Activated CD4-positive, alpha-beta T cell treated with anti-CD3 and anti-CD28 coated beads, Interleukin-2, amount 10 ng/mL, durations not matched to agents 7 days and 5 days (primary cell): ENCODE results near the gene EREG. TPM values are rescaled to one million over a fixed set of nuclear protein-coding genes. Genes with fewer than 3 reads are reported as not detected.

Experiments
- CTCF ChIA-PET: fragments of 350-600 bp; sonication (Branson Sonifier 250); formaldehyde crosslinking; loops from one replicate; lab custom pipeline; 2021; ENCODE audit warnings: antibody characterized with exemption; lab: Charles Lee
- POLR2A ChIA-PET: fragments of 350-600 bp; sonication (Branson Sonifier 250); formaldehyde crosslinking; loops from one replicate; lab custom pipeline; 2021; ENCODE audit warnings: antibody characterized with exemption; lab: Charles Lee
- DNase-seq: peaks from one replicate; pipeline ENCODE4 v3.0.0-alpha.2; 2020
- H3K27ac Mint-ChIP-seq: one replicate; pipeline ENCODE4 v1.8.0; 2021; ENCODE audit warnings: mild to moderate bottlenecking, moderate library complexity, mixed read lengths
- H3K27me3 Mint-ChIP-seq: one replicate; pipeline ENCODE4 v1.8.0; 2021; ENCODE audit warnings: mixed read lengths
- H3K36me3 Mint-ChIP-seq: one replicate; pipeline ENCODE4 v1.8.0; 2021; ENCODE audit warnings: low read depth, mixed read lengths
- H3K4me1 Mint-ChIP-seq: one replicate; pipeline ENCODE4 v1.8.0; 2021; ENCODE audit warnings: mixed read lengths
- H3K4me3 Mint-ChIP-seq: one replicate; pipeline ENCODE4 v1.8.0; 2021; ENCODE audit warnings: mild to moderate bottlenecking, moderate library complexity, mixed read lengths
- H3K9me3 Mint-ChIP-seq: one replicate; pipeline ENCODE4 v1.8.0; 2021; ENCODE audit warnings: mixed read lengths
- total RNA-seq, 2 experiments: library from RNA; stranded (reverse); gene quantifications; one replicate each; pipeline ENCODE4 v1.2.3, GENCODE V29; 2021

The EREG gene
- total RNA-seq = not detected

- CTCF ChIA-PET = no interaction called here
- H3K36me3 Mint-ChIP-seq = no peaks in the 10 kb centered on the region
- POLR2A ChIA-PET = no interaction called here
- no peaks in the 10 kb centered on the region for H3K9me3 Mint-ChIP-seq
- peak within 1 kb of the TSS; percentile 41 for H3K4me3 Mint-ChIP-seq
- H3K27me3 Mint-ChIP-seq = peaks cover 35% of the 10 kb centered on the region
- peak; percentile 33 for DNase-seq
- no peak within 1 kb of the TSS for H3K27ac Mint-ChIP-seq
- peaks cover 16% of the 10 kb centered on the region for H3K4me1 Mint-ChIP-seq
Observed at GRCh38 chr4:74364652-74365491, at the start of gene EREG. TSS of gene EREG (plus strand) at chr4:74365145. CDS start at chr4:74365309, 164 bp downstream.

GRCh38 chr4:74315376-74315775 is 49.6 kb upstream of the EREG start:
- no peaks in the 10 kb centered on the region for H3K27me3 Mint-ChIP-seq
- no peak overlapping the region for H3K27ac Mint-ChIP-seq
- H3K9me3 Mint-ChIP-seq = no peaks in the 10 kb centered on the region
- H3K4me3 Mint-ChIP-seq = no peak overlapping the region
- ChIA-PET CTCF (interaction anchor here (0.7 kb wide), 1 partner anchor 138 kb away, joined by 3 read pairs; no protein-coding TSS in a partner anchor), POLR2A (no interaction called here)
- no peaks in the 10 kb centered on the region for H3K36me3 Mint-ChIP-seq
- peaks cover under 1% of the 10 kb centered on the region for H3K4me1 Mint-ChIP-seq
- no peak for DNase-seq

DNA sequence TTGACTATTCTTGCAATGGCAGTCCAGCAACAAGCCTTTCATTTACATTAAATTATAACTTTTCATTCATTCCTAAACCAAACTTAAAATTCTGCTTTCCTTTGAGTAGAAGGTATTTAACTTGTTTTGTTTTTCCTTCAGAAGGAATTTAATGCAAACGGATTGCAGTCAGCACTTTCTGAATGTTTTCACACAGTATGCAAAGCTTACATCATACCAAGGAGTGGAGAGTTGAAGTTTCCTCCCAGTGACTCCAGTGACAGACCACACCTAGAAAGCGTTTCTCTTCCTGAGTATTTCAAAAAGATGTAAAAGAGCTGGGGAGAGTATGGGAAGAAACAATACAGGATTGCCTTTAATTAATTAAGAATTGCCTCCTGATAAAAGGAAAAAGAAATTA is 48.5 kb upstream of the EREG start:
- H3K9me3 Mint-ChIP-seq = no peaks in the 10 kb centered on the region
- H3K4me3 Mint-ChIP-seq = no peak overlapping the region
- peaks cover 4% of the 10 kb centered on the region for H3K27me3 Mint-ChIP-seq
- no peak for DNase-seq
- ChIA-PET POLR2A (interaction anchor here (0.6 kb wide), 1 partner anchor 40 kb away, joined by 3 read pairs; no protein-coding TSS in a partner anchor), CTCF (interaction anchor here (0.6 kb wide), 1 partner anchor 11 kb away, joined by 3 read pairs; no protein-coding TSS in a partner anchor)
- peaks cover 5% of the 10 kb centered on the region for H3K4me1 Mint-ChIP-seq
- H3K36me3 Mint-ChIP-seq = no peaks in the 10 kb centered on the region
- no peak overlapping the region for H3K27ac Mint-ChIP-seq

- H3K27me3 Mint-ChIP-seq = peaks cover 8% of the 10 kb centered on the region
- H3K9me3 Mint-ChIP-seq = no peaks in the 10 kb centered on the region
- no peaks in the 10 kb centered on the region for H3K36me3 Mint-ChIP-seq
- no peak for DNase-seq
- CTCF ChIA-PET = interaction anchor here (1.5 kb wide), 1 partner anchor 89 kb away, joined by 4 read pairs; no protein-coding TSS in a partner anchor
- H3K4me1 Mint-ChIP-seq = peaks cover 5% of the 10 kb centered on the region
- POLR2A ChIA-PET = no interaction called here
- no peak overlapping the region for H3K4me3 Mint-ChIP-seq
- H3K27ac Mint-ChIP-seq = no peak overlapping the region
Observed at GRCh38 chr4:74317616-74318246, 47.2 kb upstream of the EREG start.

DNA sequence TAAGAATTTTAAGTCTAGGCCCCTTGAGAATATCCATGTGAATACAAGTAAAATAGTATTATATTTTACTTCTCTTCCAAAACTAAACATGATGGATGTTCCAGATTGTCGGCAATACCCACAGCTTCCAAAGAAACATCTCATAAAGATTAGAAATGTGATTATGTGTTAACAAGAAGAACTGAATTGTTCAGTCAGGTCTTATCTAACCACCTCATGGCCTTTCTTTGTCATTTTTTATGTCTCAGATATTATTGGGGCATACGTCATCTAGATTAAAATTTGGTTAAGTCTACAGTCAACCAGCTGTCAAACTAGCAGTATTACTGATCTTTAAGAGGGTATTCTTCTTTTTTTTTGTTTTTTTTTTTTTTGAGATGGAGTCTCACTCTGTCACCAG is 46.7 kb upstream of the EREG start:
- Mint-ChIP-seq H3K27me3 (peaks cover 10% of the 10 kb centered on the region), H3K4me3 (no peak overlapping the region), H3K9me3 (no peaks in the 10 kb centered on the region), H3K27ac (no peak overlapping the region), H3K36me3 (no peaks in the 10 kb centered on the region), H3K4me1 (peaks cover 5% of the 10 kb centered on the region)
- POLR2A ChIA-PET = no interaction called here
- DNase-seq = no peak
- CTCF ChIA-PET = interaction anchor here (0.6 to 1.5 kb wide), 2 partner anchors 20 to 90 kb away, joined by 4 read pairs; no protein-coding TSS in a partner anchor

GRCh38 chr4:74319470-74319869 is 45.5 kb upstream of the EREG start:
- ChIA-PET POLR2A (no interaction called here), CTCF (interaction anchor here (0.7 kb wide), 1 partner anchor 461 kb away, joined by 3 read pairs; no protein-coding TSS in a partner anchor)
- Mint-ChIP-seq H3K9me3 (no peaks in the 10 kb centered on the region), H3K27ac (no peak overlapping the region), H3K27me3 (peaks cover 18% of the 10 kb centered on the region), H3K4me3 (no peak overlapping the region), H3K4me1 (peaks cover 5% of the 10 kb centered on the region), H3K36me3 (no peaks in the 10 kb centered on the region)
- DNase-seq = no peak

DNA sequence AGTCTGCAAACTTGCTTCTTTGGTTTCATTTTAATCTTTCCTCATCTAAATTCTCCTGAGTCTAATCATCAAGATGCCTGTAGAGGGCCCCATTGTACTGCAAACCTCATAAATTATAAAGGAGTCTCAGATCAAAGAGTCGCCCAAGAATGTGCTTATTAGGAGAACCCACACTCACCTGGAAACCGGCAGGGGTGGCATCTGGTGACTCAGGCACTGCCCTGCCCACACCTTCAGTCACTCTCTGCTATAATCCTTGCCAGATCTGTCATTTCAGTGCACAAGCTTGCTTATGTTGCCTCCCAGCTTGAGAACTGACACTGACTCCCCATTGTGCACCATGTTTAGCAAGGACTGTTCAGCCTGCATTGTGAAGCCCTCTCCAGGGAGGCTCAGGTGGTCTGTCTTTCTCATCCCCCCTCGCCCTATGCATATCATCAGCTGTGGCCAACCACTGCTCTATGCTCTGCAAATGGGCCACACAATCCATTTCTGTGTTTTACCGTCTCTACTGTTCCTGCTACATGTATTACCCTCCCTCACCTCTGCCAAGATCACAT is 44.3 kb upstream of the EREG start:
- CTCF ChIA-PET = interaction anchor here (0.9 to 1.2 kb wide), 2 partner anchors 83 to 134 kb away, joined by 3 to 6 read pairs; no protein-coding TSS in a partner anchor
- H3K27ac Mint-ChIP-seq = no peak overlapping the region
- H3K4me3 Mint-ChIP-seq = no peak overlapping the region
- DNase-seq = peak; percentile 51
- peaks cover 19% of the 10 kb centered on the region for H3K27me3 Mint-ChIP-seq
- H3K9me3 Mint-ChIP-seq = no peaks in the 10 kb centered on the region
- no peaks in the 10 kb centered on the region for H3K36me3 Mint-ChIP-seq
- POLR2A ChIA-PET = no interaction called here
- H3K4me1 Mint-ChIP-seq = peaks cover 5% of the 10 kb centered on the region

- DNase-seq = no peak
- H3K27me3 Mint-ChIP-seq = peaks cover 19% of the 10 kb centered on the region
- no peak overlapping the region for H3K27ac Mint-ChIP-seq
- ChIA-PET CTCF (no interaction called here), POLR2A (interaction anchor here (0.7 kb wide), 1 partner anchor 968 kb away, joined by 3 read pairs; no protein-coding TSS in a partner anchor)
- H3K36me3 Mint-ChIP-seq = no peaks in the 10 kb centered on the region
- no peaks in the 10 kb centered on the region for H3K9me3 Mint-ChIP-seq
- no peak overlapping the region for H3K4me3 Mint-ChIP-seq
- peaks cover 5% of the 10 kb centered on the region for H3K4me1 Mint-ChIP-seq
Observed at GRCh38 chr4:74322301-74322700, 42.6 kb upstream of the EREG start.

- H3K4me1 Mint-ChIP-seq = peaks cover 5% of the 10 kb centered on the region
Observed at GRCh38 chr4:74323663-74324062, 41.3 kb upstream of the EREG start.

GRCh38 chr4:74324262-74324661 is 40.7 kb upstream of the EREG start:
- POLR2A ChIA-PET = no interaction called here
- peaks cover 24% of the 10 kb centered on the region for H3K27me3 Mint-ChIP-seq
- no peak for DNase-seq
- CTCF ChIA-PET = no interaction called here
- no peaks in the 10 kb centered on the region for H3K36me3 Mint-ChIP-seq
- H3K9me3 Mint-ChIP-seq = no peaks in the 10 kb centered on the region
- peaks cover 5% of the 10 kb centered on the region for H3K4me1 Mint-ChIP-seq
- no peak overlapping the region for H3K27ac Mint-ChIP-seq
- H3K4me3 Mint-ChIP-seq = no peak overlapping the region

More at GRCh38 chr4:74323663-74324062, 41.3 kb upstream of the EREG start:
- no peak for DNase-seq
- no peak overlapping the region for H3K27ac Mint-ChIP-seq
- CTCF ChIA-PET = no interaction called here
- H3K9me3 Mint-ChIP-seq = no peaks in the 10 kb centered on the region
- POLR2A ChIA-PET = no interaction called here
- H3K4me3 Mint-ChIP-seq = no peak overlapping the region
- H3K27me3 Mint-ChIP-seq = peaks cover 19% of the 10 kb centered on the region
- H3K36me3 Mint-ChIP-seq = no peaks in the 10 kb centered on the region

DNA sequence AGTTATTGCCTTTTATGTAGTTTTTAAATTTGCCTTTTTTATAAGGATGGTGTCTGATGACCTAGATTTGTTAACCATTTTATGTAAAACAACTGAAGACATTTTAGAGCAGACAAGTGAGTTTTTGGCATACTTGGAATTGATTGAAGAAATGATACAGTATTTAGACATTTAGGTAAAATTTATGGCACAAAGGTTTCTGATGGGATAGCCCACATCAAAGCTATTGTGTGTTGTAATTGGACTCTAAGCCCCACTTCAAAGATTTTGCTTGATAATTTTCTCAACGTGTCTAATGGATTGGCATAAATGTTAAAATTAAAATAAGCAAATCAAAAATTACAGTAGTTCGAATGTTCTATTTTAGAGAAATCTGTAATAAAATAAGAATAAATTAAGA is 39.1 kb upstream of the EREG start:
- peaks cover 22% of the 10 kb centered on the region for H3K27me3 Mint-ChIP-seq
- POLR2A ChIA-PET = no interaction called here
- H3K4me1 Mint-ChIP-seq = no peaks in the 10 kb centered on the region
- no peak for DNase-seq
- H3K9me3 Mint-ChIP-seq = no peaks in the 10 kb centered on the region
- no peak overlapping the region for H3K27ac Mint-ChIP-seq
- CTCF ChIA-PET = no interaction called here
- H3K4me3 Mint-ChIP-seq = no peak overlapping the region
- H3K36me3 Mint-ChIP-seq = no peaks in the 10 kb centered on the region

DNA sequence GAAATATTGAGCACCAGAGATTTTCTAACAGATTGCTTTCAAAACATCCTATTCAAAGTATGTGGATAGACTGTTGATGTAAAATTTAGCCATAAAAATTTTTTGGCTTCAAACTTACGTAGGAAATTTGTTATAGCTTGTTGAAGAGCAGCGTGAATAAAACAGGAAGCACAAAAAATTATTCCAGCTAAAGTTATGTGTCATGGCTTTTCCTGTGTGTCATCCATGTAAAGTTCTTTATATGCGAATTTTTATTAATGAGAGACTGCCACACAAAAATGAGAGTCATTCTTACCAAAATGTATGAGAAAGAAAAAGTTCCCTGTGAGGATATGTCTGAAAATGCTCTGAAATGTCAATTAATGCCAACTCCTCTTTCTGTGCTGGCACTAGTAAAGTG is 37.2 kb upstream of the EREG start:
- CTCF ChIA-PET = interaction anchor here (0.6 kb wide), 1 partner anchor 340 kb away, joined by 3 read pairs; no protein-coding TSS in a partner anchor
- H3K27me3 Mint-ChIP-seq = peaks cover 18% of the 10 kb centered on the region
- no peak for DNase-seq
- H3K4me1 Mint-ChIP-seq = no peaks in the 10 kb centered on the region
- no peaks in the 10 kb centered on the region for H3K9me3 Mint-ChIP-seq
- no peak overlapping the region for H3K4me3 Mint-ChIP-seq
- H3K36me3 Mint-ChIP-seq = no peaks in the 10 kb centered on the region
- POLR2A ChIA-PET = no interaction called here
- H3K27ac Mint-ChIP-seq = no peak overlapping the region
